Astrocyte of the cerebellum (primary cell): Measurements from ENCODE around the gene LGALS13.

Experiments
- DNase-seq: peaks from one replicate; pipeline ENCODE4 v3.0.0-alpha.2; 2011; ENCODE audit warnings: low read depth
- H3K4me3 ChIP-seq: 2 replicates; pipeline ENCODE4 v1.5.1; 2011; ENCODE audit warnings: mild to moderate bottlenecking, low read depth, low read length, moderate library complexity
- CTCF ChIP-seq: IDR thresholded peaks from 2 replicates; pipeline ENCODE4 v1.5.1; 2012; ENCODE audit warnings: low read length, low read depth, moderate library complexity, mild to moderate bottlenecking; ENCODE audit errors: missing control alignments
- in situ Hi-C: cut with HindIII; loops from 2 replicates; pipeline ENCODE4 v1.10.0; 2017; ENCODE audit warnings: low sequenced_read_pairs

The LGALS13 gene

GRCh38 chr19:39631178-39631577, 28.9 kb downstream of the LGALS13 start:
- in situ Hi-C loops: no loop called here
- no peak overlapping the region for H3K4me3 ChIP-seq
- no peak for TF ChIP-seq CTCF
- no peak for DNase-seq

GRCh38 chr19:39631626-39632025, 29.3 kb downstream of the LGALS13 start:
- in situ Hi-C loops: no loop called here
- no peak for TF ChIP-seq CTCF
- H3K4me3 ChIP-seq: no peak overlapping the region
- DNase-seq: no peak

- in situ Hi-C loops: no loop called here
- TF ChIP-seq CTCF: no peak
- DNase-seq: no peak
- no peak overlapping the region for H3K4me3 ChIP-seq
Measured at GRCh38 chr19:39637891-39638290, 35.6 kb downstream of the LGALS13 start.

GRCh38 chr19:39641773-39642172, 39.4 kb downstream of the LGALS13 start:
- DNase-seq: no peak
- in situ Hi-C loops: no loop called here
- TF ChIP-seq CTCF: no peak
- H3K4me3 ChIP-seq: no peak overlapping the region

GRCh38 chr19:39643591-39643990, 41.3 kb downstream of the LGALS13 start:
- no peak overlapping the region for H3K4me3 ChIP-seq
- no peak for TF ChIP-seq CTCF
- no peak for DNase-seq
- in situ Hi-C loops: no loop called here

GRCh38 chr19:39645800-39646411, 43.6 kb downstream of the LGALS13 start:
- peak; percentile 8 for DNase-seq
- TF ChIP-seq CTCF: no peak
- H3K4me3 ChIP-seq: no peak overlapping the region
- in situ Hi-C loops: no loop called here
